Measurements from ENCODE around the gene TAF6. TPM values are rescaled to one million over a fixed set of nuclear protein-coding genes. Genes with fewer than 3 reads are reported as not detected.

Gene TAF6
- total RNA-seq, 1 donor from 2014 or later: 63.7 TPM

DNA sequence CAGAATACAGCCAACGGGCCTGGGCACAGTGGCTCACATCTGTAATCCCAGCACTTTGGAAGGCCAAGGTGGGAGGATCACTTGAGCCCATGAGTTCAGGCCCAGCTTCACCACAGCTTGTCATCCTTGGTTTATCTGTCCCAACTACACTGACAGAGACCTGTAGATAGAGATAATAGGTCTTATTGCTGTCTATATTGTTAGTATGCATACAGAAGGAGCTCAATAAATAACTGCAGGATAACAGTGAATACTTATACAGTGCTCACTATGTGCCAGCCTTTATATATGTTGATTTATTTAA is 1.5 kb upstream of the TAF6 start:
- TF ChIP-seq, protein P1, sequence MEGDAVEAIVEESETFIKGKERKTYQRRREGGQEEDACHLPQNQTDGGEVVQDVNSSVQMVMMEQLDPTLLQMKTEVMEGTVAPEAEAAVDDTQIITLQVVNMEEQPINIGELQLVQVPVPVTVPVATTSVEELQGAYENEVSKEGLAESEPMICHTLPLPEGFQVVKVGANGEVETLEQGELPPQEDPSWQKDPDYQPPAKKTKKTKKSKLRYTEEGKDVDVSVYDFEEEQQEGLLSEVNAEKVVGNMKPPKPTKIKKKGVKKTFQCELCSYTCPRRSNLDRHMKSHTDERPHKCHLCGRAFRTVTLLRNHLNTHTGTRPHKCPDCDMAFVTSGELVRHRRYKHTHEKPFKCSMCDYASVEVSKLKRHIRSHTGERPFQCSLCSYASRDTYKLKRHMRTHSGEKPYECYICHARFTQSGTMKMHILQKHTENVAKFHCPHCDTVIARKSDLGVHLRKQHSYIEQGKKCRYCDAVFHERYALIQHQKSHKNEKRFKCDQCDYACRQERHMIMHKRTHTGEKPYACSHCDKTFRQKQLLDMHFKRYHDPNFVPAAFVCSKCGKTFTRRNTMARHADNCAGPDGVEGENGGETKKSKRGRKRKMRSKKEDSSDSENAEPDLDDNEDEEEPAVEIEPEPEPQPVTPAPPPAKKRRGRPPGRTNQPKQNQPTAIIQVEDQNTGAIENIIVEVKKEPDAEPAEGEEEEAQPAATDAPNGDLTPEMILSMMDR (IDR thresholded peaks at IDR 0.05; ENCODE audit: unreplicated experiment): no peak
- Mint-ChIP-seq H3K4me1 (peaks cover 20% of the 10 kb centered on the region), H3K9me3 (no peaks in the 10 kb centered on the region), H3K36me3 (peaks cover 8% of the 10 kb centered on the region), H3K4me3 (peak overlapping the region; percentile 94), H3K27me3 (ENCODE audit: low read depth) (no peaks in the 10 kb centered on the region), H3K27ac (peak overlapping the region; percentile 99)
- no peak for DNase-seq (ENCODE audit: low spot score in 2 of 2, unreplicated experiment in 2 of 2)

DNA sequence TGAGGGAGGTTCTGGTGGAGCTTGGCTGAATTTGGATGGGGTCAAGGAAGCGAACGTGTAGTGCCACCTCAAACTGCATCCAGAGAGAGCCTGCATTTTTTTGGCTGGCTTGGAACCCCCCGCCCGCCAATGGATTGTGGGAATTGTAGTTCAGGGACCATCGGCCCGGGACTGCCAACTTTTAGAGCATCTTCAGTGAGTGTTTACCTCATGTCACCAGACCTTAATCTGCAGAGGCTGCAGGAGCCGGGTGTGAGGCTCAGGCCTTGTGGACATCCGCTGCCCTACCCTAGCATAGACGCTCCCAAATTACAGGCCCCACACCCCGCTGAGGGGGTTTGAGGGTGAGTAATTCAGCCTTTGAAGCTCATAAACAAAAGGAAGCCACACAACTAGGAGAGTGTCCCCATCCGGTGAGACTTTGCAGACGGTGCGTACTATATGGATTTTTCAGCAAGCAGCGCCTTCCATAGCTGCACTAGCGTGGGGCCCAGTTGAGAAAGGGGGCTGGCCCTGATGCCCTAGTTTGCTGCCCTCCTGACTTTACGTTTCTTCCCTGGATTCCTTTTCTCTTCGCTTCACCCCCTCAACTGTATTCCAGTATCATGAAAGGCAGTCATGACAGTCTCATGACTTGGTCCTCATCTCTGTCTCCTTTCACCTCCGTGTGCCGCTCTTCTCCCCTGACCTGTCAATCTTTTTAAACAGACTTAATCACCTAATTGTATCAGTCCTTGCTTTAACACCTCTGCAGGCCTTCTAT is 993 bp upstream of the TAF6 start:
- H3K27ac Mint-ChIP-seq: peak overlapping the region; percentile 99
- H3K4me3 Mint-ChIP-seq: peak overlapping the region; percentile 94
- no peaks in the 10 kb centered on the region for H3K27me3 Mint-ChIP-seq (ENCODE audit: low read depth)
- TF ChIP-seq, protein P1 (IDR thresholded peaks at IDR 0.05; ENCODE audit: unreplicated experiment): no peak
- peaks cover 8% of the 10 kb centered on the region for H3K36me3 Mint-ChIP-seq
- peaks cover 17% of the 10 kb centered on the region for H3K4me1 Mint-ChIP-seq
- H3K9me3 Mint-ChIP-seq: no peaks in the 10 kb centered on the region
- DNase-seq (ENCODE audit: low spot score in 2 of 2, unreplicated experiment in 2 of 2): peak in 1 of 2 experiments; percentile 69

DNA sequence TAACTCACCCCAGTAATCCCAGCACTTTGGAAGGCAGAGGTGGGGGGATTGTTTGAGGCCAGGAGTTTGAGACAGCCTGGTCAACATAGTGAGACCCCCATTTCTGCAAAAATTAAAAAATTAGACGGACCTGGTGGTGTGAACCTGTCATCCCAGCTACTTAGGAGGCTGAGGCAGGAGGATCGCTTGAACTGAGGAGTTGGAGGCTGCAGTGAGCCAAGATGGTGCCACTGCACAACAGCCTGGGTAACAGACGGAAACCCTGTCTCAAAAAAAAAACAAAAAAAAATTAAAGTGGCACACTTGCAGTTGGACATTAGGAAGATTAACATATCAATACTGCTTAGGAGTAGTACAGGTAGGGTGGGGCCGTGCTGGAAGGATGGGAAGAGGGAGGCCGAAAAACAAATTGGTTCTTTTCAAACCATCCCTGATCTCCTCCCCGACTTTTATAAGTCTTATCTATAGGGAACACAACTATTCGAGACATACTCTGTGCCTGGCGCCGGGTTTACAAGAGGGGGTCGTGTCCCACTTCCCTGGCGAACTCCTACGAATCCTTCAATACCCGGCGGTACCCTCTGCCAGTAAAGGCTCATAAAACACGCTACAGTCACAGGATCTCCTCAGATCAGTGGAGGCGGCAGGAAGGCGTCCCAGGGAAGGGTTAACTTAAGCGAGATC is 628 bp downstream of the TAF6 start:
- peaks cover 11% of the 10 kb centered on the region for H3K36me3 Mint-ChIP-seq
- no peaks in the 10 kb centered on the region for H3K27me3 Mint-ChIP-seq (ENCODE audit: low read depth)
- no peaks in the 10 kb centered on the region for H3K9me3 Mint-ChIP-seq
- TF ChIP-seq, protein P1 (IDR thresholded peaks at IDR 0.05; ENCODE audit: unreplicated experiment): no peak
- H3K27ac Mint-ChIP-seq: peak overlapping the region; percentile 99
- no peak for DNase-seq (ENCODE audit: low spot score in 2 of 2, unreplicated experiment in 2 of 2)
- H3K4me3 Mint-ChIP-seq: peak overlapping the region; percentile 94
- H3K4me1 Mint-ChIP-seq: peaks cover 17% of the 10 kb centered on the region

DNA sequence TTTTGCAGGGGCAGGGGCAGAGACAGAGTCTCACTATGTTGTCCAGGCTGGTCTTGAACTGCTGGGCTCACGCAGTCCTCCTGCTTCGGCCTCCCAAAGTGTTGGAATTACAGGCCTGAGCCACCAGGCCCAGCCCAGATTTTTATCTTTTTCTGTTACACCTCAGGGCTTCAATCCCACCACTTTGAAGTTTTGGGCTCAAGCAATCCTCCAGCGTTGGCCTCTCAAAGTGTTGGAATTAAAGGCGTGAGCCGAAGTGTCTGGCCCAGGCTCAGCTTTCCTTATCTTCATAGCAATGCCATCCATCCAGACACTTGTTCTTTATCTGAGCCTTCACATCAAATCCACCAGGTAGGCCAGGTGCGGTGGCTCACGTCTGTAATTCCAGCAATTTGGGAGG is 4.1 kb downstream of the TAF6 start:
- Mint-ChIP-seq H3K27ac (no peak overlapping the region), H3K4me1 (peaks cover 9% of the 10 kb centered on the region), H3K4me3 (no peak overlapping the region), H3K36me3 (peaks cover 19% of the 10 kb centered on the region), H3K27me3 (ENCODE audit: low read depth) (no peaks in the 10 kb centered on the region), H3K9me3 (no peaks in the 10 kb centered on the region)
- DNase-seq (ENCODE audit: low spot score in 2 of 2, unreplicated experiment in 2 of 2): no peak
- TF ChIP-seq, protein P1 (IDR thresholded peaks at IDR 0.05; ENCODE audit: unreplicated experiment): no peak

DNA sequence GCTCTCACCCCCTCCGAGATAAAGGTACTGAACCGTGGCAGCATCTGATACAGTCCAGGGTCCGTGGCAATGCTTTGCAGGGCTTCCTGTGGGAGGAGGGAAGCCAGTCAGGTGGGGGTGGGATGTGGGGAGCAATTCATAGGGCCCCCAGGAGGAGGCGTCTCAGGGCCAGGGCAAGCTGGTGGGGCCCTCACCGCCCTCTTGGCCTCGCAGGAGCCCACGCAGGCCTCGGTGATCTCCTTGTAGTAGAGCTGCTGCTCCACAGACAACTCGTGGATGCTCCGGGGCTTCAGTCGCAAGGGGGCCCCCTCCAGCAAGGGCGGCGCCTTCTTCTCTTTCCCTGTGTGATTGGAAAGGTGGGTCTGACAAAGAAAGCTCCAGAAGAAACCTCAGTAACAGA is 7.2 kb downstream of the TAF6 start:
- H3K4me1 Mint-ChIP-seq: no peaks in the 10 kb centered on the region
- no peaks in the 10 kb centered on the region for H3K9me3 Mint-ChIP-seq
- H3K27ac Mint-ChIP-seq: no peak overlapping the region
- TF ChIP-seq, protein P1 (IDR thresholded peaks at IDR 0.05; ENCODE audit: unreplicated experiment): no peak
- no peaks in the 10 kb centered on the region for H3K27me3 Mint-ChIP-seq (ENCODE audit: low read depth)
- no peak for DNase-seq (ENCODE audit: low spot score in 2 of 2, unreplicated experiment in 2 of 2)
- no peak overlapping the region for H3K4me3 Mint-ChIP-seq
- H3K36me3 Mint-ChIP-seq: peaks cover 29% of the 10 kb centered on the region
